Measurements from ENCODE around the gene PDIA2. TPM values are rescaled to one million over a fixed set of nuclear protein-coding genes. Genes with fewer than 3 reads are reported as not detected.
"Not testable (repeated sequence)": the region's sequence is repeated elsewhere in the genome, so short reads cannot be mapped to it uniquely, and the experiment has no call there.

The PDIA2 gene
- total RNA-seq, 1 donor from 2014 or later = not detected

DNA sequence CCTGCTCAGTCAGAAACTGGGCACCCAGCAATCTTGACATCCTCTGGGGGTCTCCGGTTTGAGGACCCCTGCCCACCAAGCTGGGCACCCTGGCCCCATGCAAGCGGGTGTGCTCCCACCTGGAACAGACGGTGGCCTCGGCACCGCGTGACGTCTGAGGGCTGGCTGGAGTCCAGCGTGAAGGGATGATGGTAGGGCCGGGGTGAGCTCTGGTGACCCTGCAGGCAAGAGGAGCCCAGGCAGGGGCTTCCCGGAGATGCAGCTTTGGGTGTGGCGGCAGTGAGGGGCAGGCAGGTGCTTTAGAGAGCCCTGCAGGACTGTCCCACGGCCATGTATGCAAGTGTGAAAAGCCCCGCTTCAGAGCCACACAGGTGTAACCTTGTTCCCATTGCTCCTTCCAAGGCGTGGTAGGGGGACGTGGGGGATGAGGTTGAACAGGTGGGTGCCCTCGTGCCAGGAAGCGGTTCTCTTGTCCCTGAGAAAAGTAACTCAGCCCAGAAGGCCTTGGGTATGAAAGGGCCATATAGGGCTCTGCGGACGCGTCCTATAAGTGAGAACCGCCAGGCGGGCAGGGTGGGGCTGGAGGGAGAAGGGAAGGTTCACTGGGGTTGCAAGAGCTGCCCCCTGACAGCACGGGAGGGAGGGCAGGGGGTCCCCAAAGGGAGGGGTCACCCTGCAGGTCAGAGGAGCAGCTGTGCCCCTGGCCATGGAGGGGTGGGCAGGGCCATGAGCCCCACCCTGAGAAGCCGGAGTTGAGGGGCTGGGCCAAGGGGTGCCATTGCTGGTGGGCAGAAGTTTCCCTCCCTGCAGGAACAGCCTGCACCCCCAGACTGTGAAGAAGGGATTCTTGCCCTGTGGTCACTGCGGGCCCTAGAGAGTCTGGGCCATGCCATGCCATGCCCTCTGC lies 16.5 kb upstream of the PDIA2 start:
- DNase-seq (ENCODE audit: low spot score) = no peak
- Mint-ChIP-seq H3K4me3 (ENCODE audit: low read depth) (no peak overlapping the region), H3K36me3 (ENCODE audit: low read depth) (no peaks in the 10 kb centered on the region), H3K4me1 (ENCODE audit: low read depth) (no peaks in the 10 kb centered on the region), H3K27ac (no peak overlapping the region), H3K9me3 (no peaks in the 10 kb centered on the region), H3K27me3 (ENCODE audit: low read depth) (no peaks in the 10 kb centered on the region)
- intact Hi-C loops (cut with micrococcal nuclease) = no loop called here

DNA sequence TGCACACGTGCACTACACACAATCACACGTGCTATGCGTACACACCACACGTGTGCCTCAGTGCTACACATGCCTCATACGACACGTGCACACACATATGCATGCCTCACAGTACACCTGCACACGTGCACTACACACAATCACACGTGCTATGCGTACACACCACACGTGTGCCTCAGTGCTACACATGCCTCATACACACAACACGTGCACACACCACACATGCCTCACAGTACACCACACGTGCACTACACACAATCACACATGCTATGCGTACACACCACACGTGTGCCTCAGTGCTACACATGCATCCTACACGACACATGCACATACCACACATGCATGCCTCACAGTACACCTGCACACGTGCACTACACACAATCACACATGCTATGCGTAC lies 15.4 kb upstream of the PDIA2 start:
- H3K4me3 Mint-ChIP-seq (ENCODE audit: low read depth); H3K27ac Mint-ChIP-seq; DNase-seq (ENCODE audit: low spot score); H3K27me3 Mint-ChIP-seq (ENCODE audit: low read depth); intact Hi-C loops (cut with micrococcal nuclease); H3K36me3 Mint-ChIP-seq (ENCODE audit: low read depth); H3K4me1 Mint-ChIP-seq (ENCODE audit: low read depth); H3K9me3 Mint-ChIP-seq: not testable (repeated sequence)

DNA sequence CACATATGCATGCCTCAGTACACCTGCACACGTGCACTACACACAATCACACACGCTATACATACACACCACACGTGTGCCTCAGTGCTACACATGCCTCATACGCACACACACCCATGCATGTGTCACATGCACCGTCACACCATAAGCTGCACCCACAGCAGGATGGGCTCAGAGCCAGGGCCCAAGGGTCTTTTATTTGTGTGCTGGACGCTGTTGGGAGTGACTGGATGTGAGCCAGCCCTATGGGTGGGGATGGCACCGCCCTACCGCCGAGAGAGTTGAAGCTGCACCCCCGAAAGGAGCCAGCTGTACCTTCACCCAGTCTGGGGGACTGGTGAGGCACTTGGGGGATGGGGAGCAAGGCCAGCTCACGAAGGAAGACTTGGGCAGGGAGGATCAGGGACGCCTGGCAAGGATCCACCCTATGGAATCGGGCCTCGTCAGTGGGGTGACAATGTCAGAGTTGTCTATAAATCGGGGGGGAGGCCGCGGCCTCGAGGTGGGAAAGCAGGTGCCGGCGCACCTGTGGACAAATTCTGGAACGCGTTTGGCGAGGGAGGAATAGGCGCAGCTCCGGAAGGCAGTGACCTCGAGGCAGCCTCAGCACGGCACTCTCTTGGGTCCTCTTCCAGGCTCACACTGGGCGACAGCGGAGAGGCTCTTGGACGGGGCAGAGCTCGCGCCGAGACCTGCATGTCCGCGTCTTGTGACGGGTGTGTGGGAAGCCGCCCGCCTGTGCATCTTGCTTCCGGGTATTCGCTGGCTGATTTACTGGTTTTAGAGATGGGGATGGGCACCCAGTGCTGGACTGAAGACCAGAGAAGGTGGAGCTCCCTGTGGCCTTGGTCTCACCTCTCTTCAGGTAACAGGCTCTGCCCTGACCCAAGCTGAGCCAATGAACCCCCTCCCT lies 14.6 kb upstream of the PDIA2 start:
- no peak overlapping the region for H3K27ac Mint-ChIP-seq
- no peaks in the 10 kb centered on the region for H3K9me3 Mint-ChIP-seq
- no peak for DNase-seq (ENCODE audit: low spot score)
- H3K4me3 Mint-ChIP-seq (ENCODE audit: low read depth) = no peak overlapping the region
- no peaks in the 10 kb centered on the region for H3K4me1 Mint-ChIP-seq (ENCODE audit: low read depth)
- intact Hi-C loops (cut with micrococcal nuclease) = no loop called here
- no peaks in the 10 kb centered on the region for H3K36me3 Mint-ChIP-seq (ENCODE audit: low read depth)
- no peaks in the 10 kb centered on the region for H3K27me3 Mint-ChIP-seq (ENCODE audit: low read depth)

DNA sequence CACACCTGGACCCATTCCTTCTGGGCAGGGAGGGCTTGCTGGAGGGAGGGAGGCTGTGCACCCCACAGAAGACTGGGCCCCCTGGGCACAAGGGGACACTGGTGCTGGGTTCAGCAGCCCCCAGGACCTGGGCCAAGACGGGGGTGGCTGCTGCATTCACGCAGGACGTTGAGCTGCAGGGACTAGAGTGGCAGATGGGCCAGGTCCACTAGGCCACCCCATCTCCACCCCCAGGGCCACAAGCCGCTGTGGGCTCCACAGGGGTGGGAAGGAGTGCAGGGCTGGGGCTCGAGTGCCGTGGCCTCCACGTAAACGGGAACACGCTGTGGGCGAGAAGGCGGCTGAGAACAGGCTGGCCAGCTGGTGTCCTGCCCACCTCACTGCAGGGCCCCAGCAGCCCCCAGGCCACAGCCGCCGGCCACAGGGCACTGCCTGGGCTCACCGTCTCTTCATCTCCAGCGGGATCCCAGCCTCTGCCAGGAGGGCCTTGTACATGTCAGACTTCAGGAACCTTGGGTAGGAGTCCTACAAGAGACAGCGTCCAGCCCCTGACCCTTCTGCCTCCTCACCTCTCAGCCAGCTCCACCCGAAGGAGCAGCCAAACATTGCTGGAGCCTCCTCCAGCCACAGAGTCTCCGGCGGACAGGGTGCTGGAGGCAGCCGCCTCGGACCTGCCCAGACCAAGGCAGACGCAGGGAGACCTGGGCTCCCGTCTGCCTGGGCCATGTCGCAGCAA lies 13.7 kb upstream of the PDIA2 start:
- Mint-ChIP-seq H3K27ac (no peak overlapping the region), H3K4me3 (ENCODE audit: low read depth) (no peak overlapping the region), H3K4me1 (ENCODE audit: low read depth) (no peaks in the 10 kb centered on the region), H3K9me3 (no peaks in the 10 kb centered on the region), H3K27me3 (ENCODE audit: low read depth) (no peaks in the 10 kb centered on the region), H3K36me3 (ENCODE audit: low read depth) (no peaks in the 10 kb centered on the region)
- intact Hi-C loops (cut with micrococcal nuclease) = no loop called here
- no peak for DNase-seq (ENCODE audit: low spot score)

DNA sequence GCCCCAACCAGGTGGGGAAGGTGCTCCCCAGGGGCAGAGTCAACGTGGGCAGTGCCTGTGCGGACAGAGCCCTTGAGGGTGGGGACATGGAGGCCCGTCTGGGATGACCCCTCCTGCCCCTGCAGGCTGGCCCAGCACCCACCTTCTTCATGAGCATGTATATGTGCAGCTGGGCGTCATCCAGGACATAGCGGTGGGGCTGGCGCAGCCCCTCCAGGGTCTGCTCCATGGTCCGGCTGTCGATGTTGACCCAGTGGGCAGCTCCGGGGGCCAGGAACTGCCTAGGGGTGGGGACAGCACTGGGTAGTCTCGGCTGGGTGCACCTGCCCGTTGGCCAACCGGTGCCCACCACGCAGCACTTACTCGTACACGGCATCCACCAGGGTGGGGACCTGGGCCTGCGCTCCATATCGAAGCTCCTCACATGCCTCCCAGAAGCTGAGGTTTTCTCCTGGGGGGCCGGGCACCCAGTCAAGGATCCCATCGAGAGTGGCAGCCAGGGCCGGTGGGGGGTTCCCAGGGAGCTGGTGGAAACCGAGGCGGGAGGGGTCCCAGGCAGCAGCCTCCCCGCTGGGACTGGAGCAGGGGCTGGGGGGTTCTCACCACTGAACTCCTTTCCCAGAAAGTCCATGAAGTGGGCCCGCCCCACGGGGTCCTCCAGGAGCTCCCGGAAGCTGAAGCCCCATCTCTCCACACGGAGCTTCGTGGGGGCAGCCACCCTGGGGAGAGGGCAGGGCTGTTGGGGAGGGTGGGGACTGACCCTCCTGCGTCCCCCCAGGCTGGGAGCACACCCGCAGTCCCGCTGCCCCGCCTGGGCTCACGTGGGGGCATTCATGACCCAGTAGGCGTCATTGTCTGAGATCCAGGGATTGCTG lies 12.3 kb upstream of the PDIA2 start:
- Mint-ChIP-seq H3K4me1 (ENCODE audit: low read depth) (no peaks in the 10 kb centered on the region), H3K4me3 (ENCODE audit: low read depth) (no peak overlapping the region), H3K27ac (no peak overlapping the region), H3K36me3 (ENCODE audit: low read depth) (no peaks in the 10 kb centered on the region), H3K9me3 (no peaks in the 10 kb centered on the region), H3K27me3 (ENCODE audit: low read depth) (peaks cover 3% of the 10 kb centered on the region)
- DNase-seq (ENCODE audit: low spot score) = no peak
- intact Hi-C loops (cut with micrococcal nuclease) = no loop called here

DNA sequence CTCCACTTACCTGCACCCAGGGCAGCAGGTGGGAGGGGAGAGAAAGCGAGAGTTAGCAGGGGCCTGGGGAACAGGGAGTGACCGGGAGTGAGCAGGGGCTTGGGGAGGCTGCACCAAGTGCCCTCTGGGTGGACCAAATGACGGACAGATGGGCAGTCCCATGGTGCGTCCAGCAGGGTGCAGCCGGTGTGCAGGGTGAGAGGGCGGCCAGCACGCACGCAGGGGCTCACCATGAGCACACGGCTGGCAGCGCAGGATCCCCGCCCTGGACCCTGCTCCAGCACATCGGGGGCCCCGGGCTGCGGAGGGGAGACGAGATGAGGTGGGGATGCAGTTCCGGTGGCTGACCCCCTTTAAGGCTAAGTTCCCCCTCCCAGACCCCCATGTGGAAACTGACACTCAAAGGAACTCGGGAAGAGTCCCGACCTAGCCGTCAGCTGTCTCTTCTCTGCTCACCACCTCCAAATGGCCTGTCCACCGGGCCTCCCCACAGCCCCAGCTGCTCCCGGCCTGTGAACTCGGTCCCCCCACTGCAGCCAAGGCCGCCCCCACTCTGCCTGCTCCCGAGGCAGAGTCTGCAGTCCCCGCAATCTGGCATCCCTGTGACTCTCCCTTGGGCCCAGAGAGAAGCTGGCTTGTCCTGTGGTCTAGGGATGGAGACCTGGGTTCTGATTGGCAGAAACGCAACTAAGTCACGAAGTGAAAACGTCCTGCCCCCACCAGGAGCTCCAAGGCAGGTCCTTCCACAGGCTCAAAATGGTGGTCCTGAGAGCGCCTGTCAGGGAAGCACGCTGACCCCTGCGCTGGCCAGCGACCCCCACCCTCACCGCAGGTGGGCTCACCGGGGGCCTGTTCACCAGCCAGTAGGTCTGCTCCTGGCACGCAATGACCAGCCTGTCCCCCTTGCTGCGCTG lies 10.1 kb upstream of the PDIA2 start:
- Mint-ChIP-seq H3K9me3 (no peaks in the 10 kb centered on the region), H3K27ac (no peak overlapping the region), H3K27me3 (ENCODE audit: low read depth) (peaks cover 16% of the 10 kb centered on the region), H3K4me1 (ENCODE audit: low read depth) (no peaks in the 10 kb centered on the region), H3K36me3 (ENCODE audit: low read depth) (no peaks in the 10 kb centered on the region), H3K4me3 (ENCODE audit: low read depth) (no peak overlapping the region)
- intact Hi-C loops (cut with micrococcal nuclease) = no loop called here
- DNase-seq (ENCODE audit: low spot score) = no peak

DNA sequence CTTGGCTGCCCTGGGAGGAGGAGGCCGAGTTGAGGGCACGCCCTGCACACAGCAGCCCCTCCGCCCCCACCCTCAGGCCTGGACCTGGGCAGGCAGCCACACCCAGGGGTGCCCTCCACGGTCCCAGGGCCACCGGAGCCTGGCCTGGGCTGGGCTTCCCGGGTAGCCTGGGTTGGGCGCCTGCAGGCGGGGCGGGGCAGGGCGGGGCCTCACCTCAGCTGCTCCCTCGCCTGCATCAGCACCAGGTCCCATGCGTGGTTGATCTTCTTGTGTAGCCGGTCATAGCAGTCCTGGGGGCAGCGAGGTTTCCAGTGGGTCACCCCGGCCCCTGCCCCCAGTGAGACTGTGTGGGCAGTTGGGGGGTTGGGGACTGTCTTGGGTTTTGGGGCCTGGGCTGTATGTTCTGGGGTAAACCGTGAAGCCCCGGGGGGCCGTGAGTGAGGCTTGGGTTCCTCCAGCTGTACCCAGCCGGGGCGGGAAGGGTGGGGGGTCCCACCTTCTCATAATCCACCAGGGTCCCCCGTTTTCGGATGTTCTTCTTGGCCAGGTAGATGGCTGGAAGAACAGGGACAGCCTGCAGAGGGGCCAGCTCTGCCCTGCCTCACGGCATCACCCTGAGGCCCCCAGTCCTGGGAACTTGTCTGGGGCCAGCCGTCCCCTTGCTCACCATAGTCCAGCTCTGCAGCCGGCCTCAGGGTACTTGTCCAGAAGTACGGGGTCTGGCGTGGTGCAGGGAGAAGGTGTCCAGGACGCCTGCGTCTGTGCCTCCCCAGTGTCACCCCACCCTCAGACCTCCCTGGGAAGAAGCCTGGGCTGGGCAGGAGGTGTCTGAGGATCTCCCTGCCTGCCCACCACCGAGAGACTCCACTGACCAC lies 9.2 kb upstream of the PDIA2 start:
- no peak overlapping the region for H3K4me3 Mint-ChIP-seq (ENCODE audit: low read depth)
- DNase-seq (ENCODE audit: low spot score) = no peak
- no peaks in the 10 kb centered on the region for H3K9me3 Mint-ChIP-seq
- no peak overlapping the region for H3K27ac Mint-ChIP-seq
- H3K4me1 Mint-ChIP-seq (ENCODE audit: low read depth) = no peaks in the 10 kb centered on the region
- intact Hi-C loops (cut with micrococcal nuclease) = no loop called here
- no peaks in the 10 kb centered on the region for H3K36me3 Mint-ChIP-seq (ENCODE audit: low read depth)
- peaks cover 20% of the 10 kb centered on the region for H3K27me3 Mint-ChIP-seq (ENCODE audit: low read depth)

DNA sequence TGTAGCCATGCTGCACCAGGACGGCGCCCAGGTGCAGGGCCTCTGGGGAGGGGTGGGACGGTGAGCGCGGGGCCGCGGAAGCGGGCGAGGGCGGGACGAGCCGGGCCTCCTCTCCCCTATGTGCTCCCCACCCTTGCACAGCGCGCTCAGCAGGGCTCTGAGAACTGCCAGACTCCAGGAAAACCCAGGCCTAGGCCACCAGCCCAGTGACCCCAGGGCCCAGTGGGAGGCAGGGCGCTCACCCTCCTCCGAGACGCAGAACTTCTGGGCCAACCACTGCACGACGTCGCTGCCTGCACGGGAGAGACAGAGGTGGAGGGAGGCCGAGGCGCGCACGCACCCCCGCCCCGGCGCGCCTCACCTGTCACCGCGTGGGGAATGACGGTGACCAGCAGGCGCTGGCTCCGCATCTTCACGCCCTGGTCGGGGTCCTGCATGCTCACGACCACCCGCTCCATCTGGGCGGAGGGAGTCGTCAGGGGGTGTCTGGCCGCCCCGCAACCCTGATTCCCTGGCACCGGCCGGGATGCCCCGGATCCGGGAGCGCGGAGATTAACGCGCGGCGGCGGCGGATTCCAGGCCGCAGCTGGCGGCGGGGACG lies 7.8 kb upstream of the PDIA2 start:
- Mint-ChIP-seq H3K36me3 (ENCODE audit: low read depth) (no peaks in the 10 kb centered on the region), H3K4me1 (ENCODE audit: low read depth) (peaks cover 5% of the 10 kb centered on the region), H3K9me3 (no peaks in the 10 kb centered on the region), H3K4me3 (ENCODE audit: low read depth) (peak overlapping the region; percentile 52), H3K27me3 (ENCODE audit: low read depth) (peaks cover 28% of the 10 kb centered on the region), H3K27ac (no peak overlapping the region)
- no peak for DNase-seq (ENCODE audit: low spot score)
- intact Hi-C loops (cut with micrococcal nuclease) = no loop called here

DNA sequence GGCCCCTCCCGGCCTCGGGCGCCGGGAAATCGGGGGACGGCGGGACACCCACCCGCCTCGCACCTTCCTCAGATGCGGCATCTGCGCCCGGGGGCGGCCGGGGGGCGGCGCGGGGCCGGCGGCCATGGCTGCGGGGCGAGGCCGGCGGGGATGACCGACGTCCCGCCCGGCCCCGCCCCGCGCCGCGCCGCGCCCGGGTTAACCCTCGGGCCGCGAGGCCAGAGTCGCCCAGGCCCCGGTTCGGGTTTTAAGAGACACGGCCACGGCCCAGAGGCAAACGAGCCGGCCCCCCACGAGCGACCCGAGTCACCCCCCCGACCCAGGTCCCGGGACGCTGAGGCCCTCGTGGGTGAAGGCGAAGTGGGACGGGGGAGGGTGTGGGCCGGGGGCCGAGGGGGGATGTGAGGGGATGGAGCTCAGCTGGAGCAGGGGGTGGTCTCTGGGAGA lies 7.2 kb upstream of the PDIA2 start, which contains the start of gene RGS11:
TSS of gene RGS11 (minus strand) at position 159 of the 447 bp plus-strand sequence. CDS start at position 126, 33 bp downstream.
- H3K9me3 Mint-ChIP-seq = no peaks in the 10 kb centered on the region
- DNase-seq (ENCODE audit: low spot score) = no peak
- no peaks in the 10 kb centered on the region for H3K36me3 Mint-ChIP-seq (ENCODE audit: low read depth)
- H3K4me3 Mint-ChIP-seq (ENCODE audit: low read depth) = peak within 1 kb of the TSS; percentile 52
- no peak within 1 kb of the TSS for H3K27ac Mint-ChIP-seq
- intact Hi-C loops (cut with micrococcal nuclease) = no loop called here
- peaks cover 28% of the 10 kb centered on the region for H3K27me3 Mint-ChIP-seq (ENCODE audit: low read depth)
- H3K4me1 Mint-ChIP-seq (ENCODE audit: low read depth) = peaks cover 5% of the 10 kb centered on the region

DNA sequence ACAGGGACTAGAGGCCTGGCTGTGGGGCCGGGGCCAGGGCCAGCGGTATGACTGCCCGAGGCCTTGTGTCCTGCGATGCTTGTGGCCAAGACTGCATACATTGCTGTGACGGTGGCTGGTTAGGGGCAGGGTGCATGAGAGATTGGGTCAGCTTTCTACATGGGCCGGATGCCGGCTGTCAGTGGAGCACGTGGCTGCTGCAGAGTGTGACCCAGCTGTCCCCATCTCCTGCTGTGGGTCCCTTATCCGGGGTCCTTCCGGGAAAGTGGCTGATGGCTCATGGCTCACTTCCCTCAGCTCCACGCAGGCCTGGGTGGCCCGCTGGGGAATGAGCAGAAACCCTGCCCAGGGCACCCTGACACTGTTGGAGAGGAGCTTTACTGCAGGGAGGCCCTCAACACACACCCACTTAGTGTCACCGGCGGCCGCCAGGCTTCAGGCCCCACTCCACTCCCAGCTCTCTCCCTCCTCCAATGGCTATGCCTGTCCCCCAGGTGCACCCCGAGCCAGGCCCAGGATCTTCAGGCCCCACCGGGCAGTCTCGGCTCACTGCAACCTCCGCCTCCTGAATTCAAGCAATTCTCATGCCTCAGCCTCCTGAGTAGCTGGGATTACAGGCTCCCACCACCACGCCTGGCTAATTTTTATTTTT lies 6.4 kb upstream of the PDIA2 start:
- Mint-ChIP-seq H3K4me3 (ENCODE audit: low read depth) (peak overlapping the region; percentile 20), H3K4me1 (ENCODE audit: low read depth) (peaks cover 5% of the 10 kb centered on the region), H3K27ac (no peak overlapping the region), H3K36me3 (ENCODE audit: low read depth) (no peaks in the 10 kb centered on the region), H3K9me3 (no peaks in the 10 kb centered on the region), H3K27me3 (ENCODE audit: low read depth) (peaks cover 31% of the 10 kb centered on the region)
- no peak for DNase-seq (ENCODE audit: low spot score)
- intact Hi-C loops (cut with micrococcal nuclease) = no loop called here

All from activated T-helper 2 cell treated with anti-CD3 and anti-CD28 coated beads, Interferon-gamma antibody, Interleukin-2, Interleukin-4, amounts not matched to agents 10 μg/mL and 5 μg/mL and 100 μg/mL, durations not matched to agents 14 hours and 24 hours and 36 hours (primary cell).